Endothelial cell (in vitro differentiated cells): Measurements from ENCODE around the gene HNF4A. TPM values are rescaled to one million over a fixed set of nuclear protein-coding genes. Genes with fewer than 3 reads are reported as not detected.

ENCODE experiments used
- DNase-seq: peaks from one replicate; pipeline ENCODE4 v3.0.0; 2021; ENCODE audit warnings: low spot score
- H3K27ac Mint-ChIP-seq: one replicate; pipeline ENCODE4 v1.8.0; 2021; ENCODE audit warnings: mixed read lengths, inconsistent platforms; ENCODE audit not compliant: unreplicated experiment
- H3K27me3 Mint-ChIP-seq: one replicate; pipeline ENCODE4 v1.8.0; 2021; ENCODE audit warnings: mild to moderate bottlenecking, moderate library complexity, mixed read lengths, inconsistent platforms; ENCODE audit not compliant: unreplicated experiment
- H3K36me3 Mint-ChIP-seq: one replicate; pipeline ENCODE4 v1.8.0; 2021; ENCODE audit warnings: mild to moderate bottlenecking, low read depth, mixed read lengths, inconsistent platforms; ENCODE audit not compliant: unreplicated experiment
- H3K4me1 Mint-ChIP-seq: one replicate; pipeline ENCODE4 v1.8.0; 2021; ENCODE audit warnings: mild to moderate bottlenecking, mixed read lengths, inconsistent platforms; ENCODE audit not compliant: unreplicated experiment
- H3K4me3 Mint-ChIP-seq: one replicate; pipeline ENCODE4 v1.8.0; 2021; ENCODE audit warnings: mild to moderate bottlenecking, mixed read lengths, inconsistent platforms; ENCODE audit not compliant: unreplicated experiment
- H3K9me3 Mint-ChIP-seq: one replicate; pipeline ENCODE4 v1.8.0; 2021; ENCODE audit warnings: mixed read lengths, inconsistent platforms; ENCODE audit not compliant: unreplicated experiment
- total RNA-seq: library from RNA; stranded (reverse); fragmentation: NEBNext Ultra II Directional; extraction: Animal tissue kit (Norgen Biotek cat#: 25700); gene quantifications from one replicate; pipeline ENCODE4 v1.2.1, GENCODE V29; 2021; ENCODE audit not compliant: unreplicated experiment
- TF ChIP-seq, protein P1 (sequence below): fragments of 200-600 bp; sonication (generic); IDR thresholded peaks from one replicate; pipeline ENCODE4 v1.5.0; 2021; ENCODE audit warnings: antibody characterized with exemption; ENCODE audit not compliant: unreplicated experiment

HNF4A gene
- total RNA-seq, 1 donor from 2014 or later, result not detected

DNA sequence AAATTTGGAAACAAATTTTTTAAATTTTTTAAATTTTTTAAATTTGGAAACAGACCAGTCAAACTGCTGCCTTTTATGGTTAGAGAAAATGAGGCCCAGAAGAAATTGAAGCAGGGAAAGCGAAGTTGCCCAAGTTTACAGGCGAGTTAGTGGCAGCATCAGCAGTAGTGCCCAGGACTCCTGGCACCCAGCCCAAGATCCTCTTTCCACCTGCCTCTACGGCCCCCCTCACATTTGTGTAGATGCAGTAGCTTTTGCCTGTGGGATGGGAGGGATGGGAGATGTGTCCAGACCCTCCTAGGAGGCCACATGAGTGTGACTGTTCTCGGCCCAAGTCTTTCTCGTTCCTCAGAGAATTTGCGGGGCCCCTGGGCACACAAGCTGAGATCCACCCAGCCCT is 49.8 kb downstream of the HNF4A start:
- H3K9me3 Mint-ChIP-seq, result no peaks in the 10 kb centered on the region
- H3K4me1 Mint-ChIP-seq, result no peaks in the 10 kb centered on the region
- H3K27ac Mint-ChIP-seq, result no peak overlapping the region
- H3K27me3 Mint-ChIP-seq, result peaks cover 10% of the 10 kb centered on the region
- TF ChIP-seq, protein P1, sequence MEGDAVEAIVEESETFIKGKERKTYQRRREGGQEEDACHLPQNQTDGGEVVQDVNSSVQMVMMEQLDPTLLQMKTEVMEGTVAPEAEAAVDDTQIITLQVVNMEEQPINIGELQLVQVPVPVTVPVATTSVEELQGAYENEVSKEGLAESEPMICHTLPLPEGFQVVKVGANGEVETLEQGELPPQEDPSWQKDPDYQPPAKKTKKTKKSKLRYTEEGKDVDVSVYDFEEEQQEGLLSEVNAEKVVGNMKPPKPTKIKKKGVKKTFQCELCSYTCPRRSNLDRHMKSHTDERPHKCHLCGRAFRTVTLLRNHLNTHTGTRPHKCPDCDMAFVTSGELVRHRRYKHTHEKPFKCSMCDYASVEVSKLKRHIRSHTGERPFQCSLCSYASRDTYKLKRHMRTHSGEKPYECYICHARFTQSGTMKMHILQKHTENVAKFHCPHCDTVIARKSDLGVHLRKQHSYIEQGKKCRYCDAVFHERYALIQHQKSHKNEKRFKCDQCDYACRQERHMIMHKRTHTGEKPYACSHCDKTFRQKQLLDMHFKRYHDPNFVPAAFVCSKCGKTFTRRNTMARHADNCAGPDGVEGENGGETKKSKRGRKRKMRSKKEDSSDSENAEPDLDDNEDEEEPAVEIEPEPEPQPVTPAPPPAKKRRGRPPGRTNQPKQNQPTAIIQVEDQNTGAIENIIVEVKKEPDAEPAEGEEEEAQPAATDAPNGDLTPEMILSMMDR, result no peak
- no peak for DNase-seq
- H3K4me3 Mint-ChIP-seq, result no peak overlapping the region
- H3K36me3 Mint-ChIP-seq, result peaks cover 4% of the 10 kb centered on the region

DNA sequence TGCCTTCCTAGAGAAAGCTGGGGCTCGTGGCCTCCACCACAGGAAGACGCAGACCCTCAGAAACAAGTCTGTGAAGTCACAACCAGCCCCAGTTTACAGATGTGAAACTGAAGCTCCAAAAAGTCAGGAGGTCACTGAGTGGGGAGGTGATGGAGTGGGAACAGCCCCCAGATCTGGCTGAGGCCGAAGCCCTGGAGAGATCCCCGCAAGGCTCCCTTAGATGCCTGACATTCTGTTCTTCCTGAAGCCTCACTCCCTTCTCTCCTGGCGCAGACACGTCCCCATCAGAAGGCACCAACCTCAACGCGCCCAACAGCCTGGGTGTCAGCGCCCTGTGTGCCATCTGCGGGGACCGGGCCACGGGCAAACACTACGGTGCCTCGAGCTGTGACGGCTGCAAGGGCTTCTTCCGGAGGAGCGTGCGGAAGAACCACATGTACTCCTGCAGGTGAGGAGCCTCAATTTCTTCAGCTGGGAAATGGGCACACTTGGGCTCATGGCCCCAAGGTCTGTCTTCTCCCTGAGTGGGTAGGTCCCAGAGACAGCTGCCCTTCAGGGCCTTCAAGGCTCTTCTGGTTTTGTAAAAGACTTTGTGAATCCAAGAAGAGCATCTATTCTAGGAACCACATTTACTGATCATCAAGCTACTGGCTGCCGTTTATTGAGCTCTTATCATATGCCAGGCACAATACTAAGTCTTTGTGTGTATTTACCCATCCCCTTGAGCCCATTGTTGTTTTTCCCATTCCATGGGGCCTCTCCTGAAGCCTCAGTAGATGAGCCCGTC is 50.5 kb downstream of the HNF4A start:
- Mint-ChIP-seq H3K4me3 (no peak overlapping the region), H3K9me3 (no peaks in the 10 kb centered on the region), H3K4me1 (no peaks in the 10 kb centered on the region), H3K27ac (no peak overlapping the region), H3K27me3 (peaks cover 10% of the 10 kb centered on the region), H3K36me3 (peaks cover 4% of the 10 kb centered on the region)
- no peak for DNase-seq
- TF ChIP-seq, protein P1, result no peak

DNA sequence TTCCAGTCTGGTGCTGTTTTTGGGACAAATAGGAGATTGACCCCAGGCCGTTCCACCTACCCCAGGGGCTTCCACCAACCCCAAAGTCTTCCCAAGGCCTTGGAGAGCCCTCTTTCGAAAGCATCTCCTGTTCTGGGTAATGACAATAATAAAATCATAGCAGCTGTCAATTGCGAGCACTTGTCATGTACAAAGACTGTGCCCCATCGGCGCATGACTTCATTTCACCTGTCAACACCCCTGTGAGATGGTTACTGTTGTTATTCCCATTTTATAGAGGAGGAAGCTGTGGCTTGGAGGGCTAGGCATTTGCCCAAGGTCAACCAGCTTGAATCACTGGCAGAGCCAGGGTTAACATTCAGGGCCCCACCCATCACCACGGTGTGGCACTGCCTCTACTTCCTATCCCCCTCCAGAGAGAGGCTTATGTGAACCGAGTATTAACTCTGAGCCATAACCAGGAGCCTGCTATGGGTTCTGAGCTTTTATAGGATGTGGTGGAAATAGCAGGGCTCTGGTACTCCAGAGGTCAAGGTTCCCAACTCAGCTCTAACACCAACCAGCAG is 51.2 kb downstream of the HNF4A start:
- Mint-ChIP-seq H3K4me1 (no peaks in the 10 kb centered on the region), H3K9me3 (no peaks in the 10 kb centered on the region), H3K27me3 (peaks cover 8% of the 10 kb centered on the region), H3K27ac (no peak overlapping the region), H3K36me3 (peaks cover 4% of the 10 kb centered on the region), H3K4me3 (no peak overlapping the region)
- no peak for DNase-seq
- TF ChIP-seq, protein P1, result no peak

DNA sequence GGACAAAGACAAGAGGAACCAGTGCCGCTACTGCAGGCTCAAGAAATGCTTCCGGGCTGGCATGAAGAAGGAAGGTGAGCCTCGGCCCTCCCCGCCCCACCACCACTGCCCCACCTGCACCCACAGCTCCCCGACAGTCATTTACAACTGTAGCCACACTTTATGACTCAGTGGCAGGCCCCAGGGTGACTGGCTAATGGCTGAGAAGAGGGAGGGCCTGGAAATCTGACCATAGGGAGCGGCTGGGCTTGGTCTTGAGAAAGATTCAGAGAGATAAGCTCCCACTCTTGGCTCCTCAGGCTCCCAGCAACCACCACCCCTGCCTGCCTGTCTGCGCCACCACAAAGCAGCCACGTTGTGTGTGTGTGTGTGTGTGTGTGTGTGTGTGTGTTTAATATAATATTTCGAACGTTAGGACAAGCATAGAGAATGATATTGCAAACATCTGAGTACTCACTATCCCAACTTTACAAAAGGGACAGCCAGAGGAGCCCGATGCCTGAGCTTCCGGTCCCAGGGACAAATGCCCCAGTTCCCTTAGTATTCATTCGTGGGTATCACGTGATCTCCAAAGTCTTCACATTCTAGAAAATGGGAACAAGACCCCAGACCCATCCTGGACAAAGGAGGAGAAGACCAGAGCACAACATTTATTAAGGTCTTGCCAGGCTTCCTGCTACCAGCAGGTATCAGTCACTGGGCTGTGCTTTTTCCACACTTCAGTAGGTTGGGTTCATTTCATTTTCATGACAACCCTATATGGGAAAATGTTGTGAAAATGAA is 52.1 kb downstream of the HNF4A start:
- Mint-ChIP-seq H3K27me3 (peaks cover 8% of the 10 kb centered on the region), H3K4me3 (no peak overlapping the region), H3K36me3 (peaks cover 4% of the 10 kb centered on the region), H3K27ac (no peak overlapping the region), H3K9me3 (no peaks in the 10 kb centered on the region), H3K4me1 (no peaks in the 10 kb centered on the region)
- TF ChIP-seq, protein P1, result no peak
- DNase-seq, result no peak
